ENCODE data around the gene PPFIA3. TPM values are rescaled to one million over a fixed set of nuclear protein-coding genes. Genes with fewer than 3 reads are reported as not detected.
A peak's percentile ranks its signal among the peaks of the same experiment; 100 is the strongest.

The PPFIA3 gene
- total and polyA plus RNA-seq, 2 of the 8 experiments (the other 6 are each of a cell fraction or from before 2014, with no cell fraction given): 15.9 to 25.3 TPM

DNA sequence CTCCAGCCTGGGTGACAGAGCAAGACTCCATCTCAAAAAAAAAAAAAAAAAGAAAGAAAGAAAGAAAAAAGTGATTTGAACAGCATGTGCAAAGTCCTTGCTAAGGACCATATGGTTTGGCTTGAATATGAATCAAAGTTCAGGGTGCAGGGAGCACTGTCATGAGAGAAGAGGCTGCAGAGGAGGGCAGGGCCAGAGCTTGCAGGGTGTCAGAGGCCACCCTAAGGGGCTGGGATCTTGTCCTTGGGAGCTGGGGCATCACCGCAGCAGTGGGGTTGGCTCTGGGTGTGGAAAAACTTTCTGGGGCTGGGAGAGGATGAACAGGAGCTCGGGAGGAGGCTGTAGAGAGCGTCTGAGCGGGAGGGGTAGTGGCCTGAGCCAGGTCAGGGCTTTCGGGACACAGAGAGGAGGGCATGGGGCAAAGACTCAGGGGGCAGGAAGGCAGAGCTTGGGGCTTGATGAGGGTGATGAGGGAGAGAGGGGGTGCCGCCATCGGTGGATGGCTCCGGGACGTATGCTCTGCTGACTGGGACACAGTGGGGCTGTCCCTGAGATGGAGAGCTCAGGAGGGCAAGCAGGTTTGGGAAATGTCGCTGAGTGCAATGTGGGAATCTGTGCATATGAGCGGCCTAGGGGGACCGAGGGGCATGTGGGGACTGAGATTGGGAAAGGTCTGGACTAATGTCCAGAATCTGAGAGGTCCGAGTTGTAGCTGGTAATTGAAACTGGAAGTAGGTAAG, 41.3 kb downstream of the PPFIA3 start:
- Histone ChIP-seq H2BK12ac (ENCODE audit: low read depth, low read length) (0 out of 2 replicates have a peak overlapping the region, but pooled peaks have one; percentile 39), H3K36me3 (ENCODE audit: control insufficient read depth in 2 of 4, insufficient read depth in 4 of 4, low read length in 3 of 4) (no peaks in the 10 kb centered on the region), H3K9me3 (ENCODE audit: insufficient read depth in 2 of 2, low read depth in 1 of 2, low read length in 1 of 2) (no peaks in the 10 kb centered on the region), H3K4me3 (ENCODE audit: extremely low read depth in 1 of 4, insufficient read depth in 2 of 4, low read depth in 3 of 4, low read length in 4 of 4) (no peak overlapping the region), H3K56ac (replicated peaks; ENCODE audit: insufficient read length, low read depth, low read length) (no peak overlapping the region), H3K4me1 (replicated peaks in 1 of 4; ENCODE audit: control insufficient read depth in 3 of 4, insufficient read depth in 4 of 4, low read length in 3 of 4) (peaks cover 0 to 15% (median 9%) of the 10 kb centered on the region in 4 experiments; a peak in 6 of 7 replicates), H3K18ac (ENCODE audit: extremely low read depth, low read length) (no peak overlapping the region), H3K79me1 (ENCODE audit: low read depth, low read length) (no peaks in the 10 kb centered on the region), H2BK20ac (ENCODE audit: low read length) (no peak overlapping the region), H4K20me1 (replicated peaks in 1 of 2; ENCODE audit: control insufficient read depth in 1 of 2, insufficient read depth in 2 of 2, low read length in 2 of 2) (no peaks in the 10 kb centered on the region), H3K4me2 (ENCODE audit: insufficient read depth in 1 of 2, low read depth in 2 of 2, low read length in 2 of 2) (no peak overlapping the region), H3K79me2 (ENCODE audit: control insufficient read depth in 1 of 2, insufficient read depth in 2 of 2, low read length in 2 of 2) (no peaks in the 10 kb centered on the region), H3K9ac (replicated peaks in 1 of 4; ENCODE audit: extremely low read depth in 1 of 4, low read depth in 3 of 4, low read length in 3 of 4) (no peak overlapping the region), H3K23ac (ENCODE audit: insufficient read length) (no peak overlapping the region), H3K23me2 (ENCODE audit: low read depth, low read length) (peaks cover 11% of the 10 kb centered on the region; the same call in 1 of the 2 replicates), H4K91ac (replicated peaks; ENCODE audit: insufficient read length, low read length) (no peak overlapping the region), H2BK15ac (ENCODE audit: low read length) (no peak overlapping the region), H3K14ac (ENCODE audit: insufficient read length) (no peak overlapping the region), H2AFZ (ENCODE audit: low read length) (no peak overlapping the region), H2BK120ac (replicated peaks; ENCODE audit: low read depth, low read length) (no peak overlapping the region), H2AK5ac (ENCODE audit: low read depth, low read length) (no peak overlapping the region), H4K8ac (ENCODE audit: extremely low read depth, insufficient read depth, low read length) (no peak overlapping the region), H2BK5ac (ENCODE audit: low read depth, low read length) (no peak overlapping the region), H3K27me3 (replicated peaks in 1 of 4; ENCODE audit: control insufficient read depth in 3 of 4, extremely low read depth in 1 of 4, insufficient read depth in 3 of 4, low read length in 3 of 4) (peaks cover 0 to 9% (median 7%) of the 10 kb centered on the region in 4 experiments; a peak in 4 of 7 replicates), H3K4ac (replicated peaks; ENCODE audit: insufficient read length, low read depth, low read length) (no peak overlapping the region), H3K27ac (ENCODE audit: low read depth, low read length) (no peak overlapping the region), H4K5ac (ENCODE audit: insufficient read length, low read depth, low read length) (no peak overlapping the region)
- POLR2A ChIA-PET (ENCODE audit: partially characterized antibody): interaction anchor here (1.1 to 3.9 kb wide), 6 partner anchors 10 to 201 kb away, joined by 3 to 30 read pairs (median 4); no protein-coding TSS in a partner anchor
- FAIRE-seq (no peak), DNase-seq (ENCODE audit: low read depth in 1 of 2, low spot score in 2 of 2) (no peak)
- CTCF ChIA-PET (ENCODE audit: partially characterized antibody): interaction anchor here (1.1 to 3.3 kb wide), 6 partner anchors 17 to 77 kb away, joined by 3 to 19 read pairs (median 4); no protein-coding TSS in a partner anchor
- 90% methylated on average over 12 of the region's 13 CpGs; no CpG with 5 or more reads in 1 of the 2 experiments for WGBS, 2 experiments (ENCODE audit: extremely low coverage in 1 of 2, insufficient coverage in 1 of 2, insufficient read length in 1 of 2, insufficient replicate concordance in 2 of 2, low coverage in 1 of 2, low lambda C conversion rate in 2 of 2, missing lambda C conversion rate in 1 of 2)
- TF ChIP-seq CHD2 (IDR thresholded peaks at IDR 0.05; ENCODE audit: low read length) (no peak), PHF8 (conservative IDR thresholded peaks at IDR 0.05; ENCODE audit: low read depth, low read length) (no peak), BACH1 (IDR thresholded peaks at IDR 0.05; ENCODE audit: low read length) (no peak), SP1 (IDR thresholded peaks at IDR 0.05; ENCODE audit: low read depth, low read length) (no peak), TBP (IDR thresholded peaks at IDR 0.05; ENCODE audit: low read depth, low read length) (no peak), RXRA (IDR thresholded peaks at IDR 0.05; ENCODE audit: insufficient read depth, low read depth, low read length) (no peak), EP300 (IDR thresholded peaks at IDR 0.05; ENCODE audit: borderline replicate concordance in 1 of 2, low read depth in 2 of 2, low read length in 2 of 2) (no peak), SIRT6 (IDR thresholded peaks at IDR 0.05; ENCODE audit: low read length) (no peak), HDAC6 (IDR thresholded peaks at IDR 0.05; ENCODE audit: low read depth, low read length) (no peak), SP2 (IDR thresholded peaks at IDR 0.05; ENCODE audit: low read length) (no peak)
- TF ChIP-seq, protein P1, sequence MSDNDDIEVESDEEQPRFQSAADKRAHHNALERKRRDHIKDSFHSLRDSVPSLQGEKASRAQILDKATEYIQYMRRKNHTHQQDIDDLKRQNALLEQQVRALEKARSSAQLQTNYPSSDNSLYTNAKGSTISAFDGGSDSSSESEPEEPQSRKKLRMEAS (IDR thresholded peaks at IDR 0.05): no peak
- TF ChIP-seq, protein P2, sequence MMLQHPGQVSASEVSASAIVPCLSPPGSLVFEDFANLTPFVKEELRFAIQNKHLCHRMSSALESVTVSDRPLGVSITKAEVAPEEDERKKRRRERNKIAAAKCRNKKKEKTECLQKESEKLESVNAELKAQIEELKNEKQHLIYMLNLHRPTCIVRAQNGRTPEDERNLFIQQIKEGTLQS (IDR thresholded peaks at IDR 0.05; ENCODE audit: insufficient read depth, low read depth, low read length): no peak

Data from H1 (cell line).